Effector CD8-positive, alpha-beta T cell (primary cell): Measurements from ENCODE around the gene TFIP11.

ENCODE experiments used
- DNase-seq: peaks from one replicate; lab custom pipeline; 2025; lab: John Stamatoyannopoulos, UW

The TFIP11 gene

DNA sequence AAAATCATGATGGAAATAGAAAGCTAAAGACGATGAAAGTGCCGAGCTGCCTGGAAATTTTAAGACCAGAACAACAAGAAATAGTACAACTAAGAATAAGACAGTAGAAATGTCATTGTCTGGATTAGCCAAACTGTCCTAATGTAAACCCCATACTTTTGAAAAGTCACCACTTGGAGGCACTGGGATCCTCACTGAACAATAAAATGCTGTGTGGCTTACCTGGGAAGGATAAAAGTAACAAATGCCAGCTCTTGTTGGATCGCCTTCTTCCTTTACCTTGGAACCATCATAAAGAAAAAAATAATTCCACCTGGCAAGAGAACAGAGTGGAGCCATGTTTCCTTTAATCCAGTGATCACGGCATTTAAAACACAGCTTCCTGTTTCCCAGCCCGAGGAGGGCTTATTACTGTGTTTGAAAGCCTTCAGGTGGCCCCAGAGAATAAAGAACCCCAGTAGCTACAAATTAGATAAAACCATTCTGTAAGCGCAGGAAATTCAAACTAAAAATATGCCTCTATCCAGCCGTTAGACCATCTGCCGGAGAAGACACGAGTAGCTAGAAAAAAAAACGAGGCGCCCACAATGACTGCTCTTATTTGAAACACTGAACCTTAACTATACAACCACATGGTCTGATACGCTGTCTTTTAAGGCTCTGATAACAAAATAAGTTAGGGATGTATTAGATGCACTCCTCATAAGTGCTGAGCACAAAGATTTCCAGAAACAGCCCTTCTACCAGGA is 33.1 kb downstream of the TFIP11 start:
- DNase-seq, result no peak

GRCh38 chr22:26477341-26477731 is 34.9 kb downstream of the TFIP11 start:
- no peak for DNase-seq

- DNase-seq, result no peak
Observed at GRCh38 chr22:26476705-26477340, 35.5 kb downstream of the TFIP11 start.

GRCh38 chr22:26474682-26475081 is 37.6 kb downstream of the TFIP11 start:
- DNase-seq, result no peak

GRCh38 chr22:26471522-26471921 is 40.8 kb downstream of the TFIP11 start:
- no peak for DNase-seq

GRCh38 chr22:26470807-26471206 is 41.5 kb downstream of the TFIP11 start:
- DNase-seq, result no peak

DNA sequence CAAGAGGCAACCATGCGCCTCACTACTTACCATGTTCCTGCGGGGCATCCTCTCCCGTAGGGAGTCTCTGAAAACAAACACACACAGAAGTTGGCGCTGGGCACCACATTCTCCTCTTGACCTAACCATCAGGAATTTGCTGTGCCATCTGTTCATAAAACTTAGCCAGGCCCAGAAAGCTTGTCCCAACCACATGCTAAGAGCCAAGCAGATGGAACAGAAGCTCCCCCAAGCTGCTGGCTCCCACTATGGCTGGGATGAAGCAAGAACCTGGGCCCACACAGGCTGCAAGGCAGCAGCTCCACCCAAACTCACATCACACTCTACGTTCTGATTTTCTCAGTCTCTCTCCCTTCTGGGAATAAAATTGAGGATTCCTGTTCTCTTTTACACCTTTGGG is 46.1 kb downstream of the TFIP11 start:
- no peak for DNase-seq

DNA sequence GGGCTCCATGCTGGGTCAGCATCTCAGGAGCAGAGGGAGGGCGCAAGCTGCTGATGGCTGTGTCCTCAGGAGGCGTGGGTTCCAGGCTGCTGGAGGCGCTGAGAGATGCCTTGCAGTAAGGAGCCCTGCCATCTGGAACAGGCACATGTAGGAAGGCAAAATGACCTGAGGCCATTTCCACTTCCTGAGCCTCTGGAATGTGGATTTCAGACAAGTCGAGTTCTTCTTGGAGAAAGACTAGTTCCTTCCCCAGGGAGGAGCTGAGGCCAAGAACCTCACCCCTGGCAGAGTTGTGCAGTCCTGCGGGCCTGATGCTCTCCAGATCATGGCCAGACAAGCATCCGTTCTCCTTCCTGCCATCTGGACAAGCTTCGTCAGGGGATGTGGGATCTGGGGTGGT is 48.0 kb downstream of the TFIP11 start:
- DNase-seq, result no peak

- no peak for DNase-seq
Observed at GRCh38 chr22:26463688-26464087, 48.6 kb downstream of the TFIP11 start.

- no peak for DNase-seq
Observed at GRCh38 chr22:26463101-26463661, 49.1 kb downstream of the TFIP11 start.

GRCh38 chr22:26462641-26463040 is 49.6 kb downstream of the TFIP11 start:
- no peak for DNase-seq

DNA sequence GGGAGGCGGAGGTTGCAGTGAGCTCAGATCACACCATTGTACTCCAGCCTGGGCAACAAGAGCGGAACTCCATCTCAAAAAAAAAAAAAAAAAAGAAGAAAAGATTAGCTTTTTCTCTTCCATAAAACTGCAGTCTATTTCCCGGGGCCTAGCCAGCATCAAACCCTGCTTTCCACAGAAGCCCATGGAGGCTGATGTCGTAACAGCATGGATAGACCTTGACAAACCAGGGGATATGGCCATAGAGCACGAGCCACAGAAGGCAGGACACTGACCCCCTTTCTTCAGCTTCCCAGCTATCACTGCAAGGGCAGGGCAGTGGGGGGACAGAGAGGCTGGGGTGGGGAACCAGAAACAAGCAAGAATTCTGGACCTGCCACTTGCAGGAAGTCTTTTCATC is 50.2 kb downstream of the TFIP11 start:
- DNase-seq, result no peak

- peak; percentile 24 for DNase-seq
Observed at GRCh38 chr22:26461188-26461810, 51.0 kb downstream of the TFIP11 start.

DNA sequence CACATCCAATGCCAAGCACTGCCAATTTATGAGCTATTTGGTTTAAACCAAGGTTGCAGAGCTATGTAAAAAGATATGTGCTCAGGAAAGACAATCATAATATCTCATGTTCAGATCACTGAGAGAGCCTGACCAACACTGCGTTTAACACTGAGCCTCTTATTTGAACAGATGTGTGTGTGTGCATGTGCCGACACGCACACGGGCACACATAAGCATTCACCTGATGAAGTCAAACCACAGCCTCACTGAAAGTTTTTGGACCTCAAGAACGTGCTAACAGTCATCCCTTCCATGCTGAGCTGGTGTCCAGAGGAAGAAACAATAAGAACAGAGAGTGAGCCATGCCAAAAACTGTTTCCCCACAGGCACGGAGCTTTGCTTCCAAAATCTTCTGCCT is 52.1 kb downstream of the TFIP11 start:
- no peak for DNase-seq

GRCh38 chr22:26457661-26458272 is 54.5 kb downstream of the TFIP11 start:
- no peak for DNase-seq

GRCh38 chr22:26453812-26454500 is 58.3 kb downstream of the TFIP11 start:
- no peak for DNase-seq

- DNase-seq, result no peak
Observed at GRCh38 chr22:26453216-26453615, 59.1 kb downstream of the TFIP11 start.

- DNase-seq, result no peak
Observed at GRCh38 chr22:26452236-26453016, 59.8 kb downstream of the TFIP11 start.

GRCh38 chr22:26450453-26451185 is 61.7 kb downstream of the TFIP11 start:
- DNase-seq, result no peak

- DNase-seq, result no peak
Observed at GRCh38 chr22:26448941-26449340, 63.3 kb downstream of the TFIP11 start.
